ENCODE results near the gene RUFY3. TPM values are rescaled to one million over a fixed set of nuclear protein-coding genes. Genes with fewer than 3 reads are reported as not detected.

Gene RUFY3
- total and polyA plus RNA-seq, 4 experiments from 2014 or later, result 3.3 to 36.2 (median 22.7) TPM

DNA sequence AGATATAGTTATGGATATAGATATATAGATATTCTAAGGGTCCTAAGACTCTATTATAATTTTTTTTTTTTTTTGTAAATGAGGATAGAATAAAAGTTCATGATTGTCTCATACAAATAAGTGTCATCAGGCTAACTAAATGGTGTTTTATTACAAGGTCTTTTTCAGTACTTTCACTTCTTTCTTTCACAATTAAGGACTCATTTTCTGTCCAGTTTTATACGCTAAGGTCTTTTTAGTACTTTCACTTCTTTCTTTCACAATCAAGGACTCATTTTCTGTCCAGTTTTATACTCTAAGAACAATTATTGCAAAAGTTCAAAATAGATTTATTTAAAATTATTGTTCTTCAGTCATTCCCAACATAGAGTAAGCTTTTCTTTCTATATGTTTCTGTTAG lies 32.7 kb downstream of the RUFY3 start:
- ChIA-PET CTCF (ENCODE audit: partially characterized antibody) (interaction anchor here (0.7 to 2.7 kb wide), 2 partner anchors 18 to 234 kb away, joined by 3 to 11 read pairs; no protein-coding TSS in a partner anchor), POLR2A (ENCODE audit: partially characterized antibody) (interaction anchor here (0.9 kb wide), 1 partner anchor 50 kb away, joined by 3 read pairs; no protein-coding TSS in a partner anchor)
- Histone ChIP-seq H3K9me3 (ENCODE audit: control insufficient read depth in 1 of 2, low read length in 2 of 2) (no peaks in the 10 kb centered on the region), H3K36me3 (ENCODE audit: insufficient read depth, low read length) (no peaks in the 10 kb centered on the region), H3K4me1 (ENCODE audit: insufficient read depth, low read length) (peaks cover 6% of the 10 kb centered on the region), H3K27me3 (ENCODE audit: insufficient read depth, low read length) (no peaks in the 10 kb centered on the region), H3K4me3 (ENCODE audit: low read length in 2 of 2) (no peak overlapping the region), H3K27ac (ENCODE audit: low read depth, low read length) (no peak overlapping the region)
- no peak overlapping the region for H3K27ac Mint-ChIP-seq
- peaks cover 0 to 8% of the 10 kb centered on the region in 2 donors for H3K36me3 Mint-ChIP-seq
- no peak for DNase-seq
- no peaks in the 10 kb centered on the region for H3K27me3 Mint-ChIP-seq
- peaks cover 0 to 2% (median 0%) of the 10 kb centered on the region in 8 donors for H3K9me3 Mint-ChIP-seq
- H3K4me1 Mint-ChIP-seq, result peaks cover 12 to 16% (median 14%) of the 10 kb centered on the region in 4 donors
- intact Hi-C loops (cut with micrococcal nuclease), result no loop called here
- no peak overlapping the region for H3K4me3 Mint-ChIP-seq

DNA sequence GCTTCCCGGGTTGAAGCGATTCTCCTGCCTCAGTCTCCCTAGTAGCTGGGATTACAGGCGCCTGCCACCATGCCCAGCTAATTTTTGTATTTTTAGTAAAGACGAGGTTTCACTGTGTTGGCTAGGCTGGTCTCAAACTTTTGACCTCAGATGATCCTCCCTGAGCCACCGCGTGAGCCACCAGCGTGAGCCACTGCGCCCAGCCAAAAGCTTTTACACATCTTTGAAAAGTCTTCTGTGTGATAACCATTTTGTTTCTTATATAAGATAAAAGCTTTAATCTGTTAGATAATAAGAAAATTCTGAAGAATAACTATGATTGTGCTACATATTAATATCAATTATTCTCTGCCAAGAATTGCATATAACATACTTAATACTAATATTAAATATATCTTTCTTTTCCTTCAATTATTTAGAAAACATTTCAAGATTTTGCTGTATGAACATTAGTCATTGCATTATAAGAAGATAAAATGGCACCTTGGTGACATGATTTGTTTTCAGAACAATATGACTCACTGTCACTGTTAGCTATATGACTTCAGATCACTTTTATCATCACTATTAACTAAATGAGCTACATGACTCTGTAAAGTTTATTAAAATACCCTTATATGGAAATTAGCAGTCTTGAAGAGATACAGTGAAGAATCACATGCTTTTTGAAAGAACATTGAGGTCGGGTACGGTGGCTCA lies 33.4 kb downstream of the RUFY3 start:
- H3K4me1 Mint-ChIP-seq, result peaks cover 19 to 20% (median 19%) of the 10 kb centered on the region in 4 donors
- CTCF ChIA-PET (ENCODE audit: partially characterized antibody), result interaction anchor here (0.7 to 2.7 kb wide), 2 partner anchors 19 to 234 kb away, joined by 3 to 11 read pairs; no protein-coding TSS in a partner anchor

DNA sequence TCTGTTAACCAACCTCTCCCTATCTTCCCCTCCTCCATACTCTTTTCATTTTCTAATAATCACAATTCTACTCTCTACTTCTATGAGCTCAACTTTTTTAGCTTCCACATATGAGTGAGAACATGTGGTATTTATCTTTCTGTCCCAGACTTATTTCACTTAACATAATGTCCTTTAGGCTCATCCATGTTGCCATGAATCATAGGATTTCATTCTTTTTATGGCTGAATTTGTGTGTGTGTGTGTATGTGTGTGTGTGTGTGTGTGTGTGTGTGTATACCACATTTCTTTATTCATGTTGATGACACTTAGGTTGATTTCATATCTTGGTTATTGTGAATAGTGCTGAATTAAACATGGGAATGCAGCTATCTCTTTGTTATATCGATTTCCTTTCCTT lies 37.4 kb downstream of the RUFY3 start:
- peak overlapping the region in 7 of 8 donors; percentile 41 to 83 (median 73) for H3K4me3 Mint-ChIP-seq

More for the DNA sequence above, 33.4 kb downstream of the RUFY3 start:
- Histone ChIP-seq H3K27ac (ENCODE audit: low read depth, low read length) (no peak overlapping the region), H3K9me3 (ENCODE audit: control insufficient read depth in 1 of 2, low read length in 2 of 2) (no peaks in the 10 kb centered on the region), H3K27me3 (ENCODE audit: insufficient read depth, low read length) (no peaks in the 10 kb centered on the region), H3K36me3 (ENCODE audit: insufficient read depth, low read length) (no peaks in the 10 kb centered on the region), H3K4me3 (ENCODE audit: low read length in 2 of 2) (no peak overlapping the region), H3K4me1 (ENCODE audit: insufficient read depth, low read length) (peaks cover 12% of the 10 kb centered on the region)
- H3K27ac Mint-ChIP-seq, result no peak overlapping the region
- no peak overlapping the region for H3K4me3 Mint-ChIP-seq
- peaks cover 0 to 8% of the 10 kb centered on the region in 2 donors for H3K36me3 Mint-ChIP-seq
- DNase-seq, result no peak
- intact Hi-C loops (cut with micrococcal nuclease), result no loop called here
- POLR2A ChIA-PET (ENCODE audit: partially characterized antibody), result interaction anchor here (0.9 kb wide), 1 partner anchor 50 kb away, joined by 3 read pairs; no protein-coding TSS in a partner anchor
- no peaks in the 10 kb centered on the region for H3K27me3 Mint-ChIP-seq
- H3K9me3 Mint-ChIP-seq, result peaks cover 0 to 2% (median 0%) of the 10 kb centered on the region in 8 donors

DNA sequence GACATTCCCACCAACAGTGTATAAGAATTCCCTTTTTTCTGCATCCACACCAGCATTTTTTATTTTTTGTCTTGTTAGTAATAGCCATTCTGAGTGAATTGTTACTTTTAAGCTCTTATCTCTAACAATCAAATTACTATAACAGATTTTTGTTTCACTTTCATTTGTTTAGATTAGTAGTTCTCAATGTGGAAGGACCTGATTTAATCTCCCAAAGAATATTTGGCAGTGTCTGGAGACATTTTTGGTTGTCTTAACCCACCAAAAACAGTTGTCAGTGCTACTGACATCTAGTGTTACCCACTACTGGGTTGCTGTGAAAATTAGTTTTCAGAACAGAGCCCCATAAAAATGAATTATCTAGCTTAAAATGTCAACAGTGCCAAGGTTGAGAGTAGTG lies 37.9 kb downstream of the RUFY3 start:
- POLR2A ChIA-PET (ENCODE audit: partially characterized antibody), result interaction anchor here (2.1 to 2.8 kb wide), 2 partner anchors 24 to 54 kb away, joined by 7 to 15 read pairs; no protein-coding TSS in a partner anchor
- DNase-seq, result peak in 2 of 5 donors; percentile 7 to 21
- intact Hi-C loops (cut with micrococcal nuclease), result no loop called here

More for the DNA sequence above, 37.4 kb downstream of the RUFY3 start:
- Mint-ChIP-seq H3K4me1 (peaks cover 13 to 18% (median 16%) of the 10 kb centered on the region in 4 donors), H3K27ac (peak overlapping the region in 5 of 7 donors; percentile 0 to 86 (median 57)), H3K36me3 (peaks cover 5 to 29% of the 10 kb centered on the region in 2 donors), H3K9me3 (no peaks in the 10 kb centered on the region), H3K27me3 (no peaks in the 10 kb centered on the region)
- H3K4me3 ChIP-seq (ENCODE audit: low read length in 2 of 2), result no peak overlapping the region
- H3K9me3 ChIP-seq (ENCODE audit: control insufficient read depth in 1 of 2, low read length in 2 of 2), result no peaks in the 10 kb centered on the region
- ChIA-PET CTCF (ENCODE audit: partially characterized antibody) (interaction anchor here (1.0 to 4.9 kb wide), 3 partner anchors 11 to 63 kb away, joined by 3 to 36 read pairs (median 5); no protein-coding TSS in a partner anchor), POLR2A (ENCODE audit: partially characterized antibody) (interaction anchor here (2.1 to 2.8 kb wide), 2 partner anchors 24 to 54 kb away, joined by 7 to 15 read pairs; no protein-coding TSS in a partner anchor)
- no peak for DNase-seq
- no peaks in the 10 kb centered on the region for H3K36me3 ChIP-seq (ENCODE audit: insufficient read depth, low read length)
- no peaks in the 10 kb centered on the region for H3K27me3 ChIP-seq (ENCODE audit: insufficient read depth, low read length)
- intact Hi-C loops (cut with micrococcal nuclease), result no loop called here
- H3K27ac ChIP-seq (ENCODE audit: low read depth, low read length), result no peak overlapping the region
- peaks cover 17% of the 10 kb centered on the region for H3K4me1 ChIP-seq (ENCODE audit: insufficient read depth, low read length)

DNA sequence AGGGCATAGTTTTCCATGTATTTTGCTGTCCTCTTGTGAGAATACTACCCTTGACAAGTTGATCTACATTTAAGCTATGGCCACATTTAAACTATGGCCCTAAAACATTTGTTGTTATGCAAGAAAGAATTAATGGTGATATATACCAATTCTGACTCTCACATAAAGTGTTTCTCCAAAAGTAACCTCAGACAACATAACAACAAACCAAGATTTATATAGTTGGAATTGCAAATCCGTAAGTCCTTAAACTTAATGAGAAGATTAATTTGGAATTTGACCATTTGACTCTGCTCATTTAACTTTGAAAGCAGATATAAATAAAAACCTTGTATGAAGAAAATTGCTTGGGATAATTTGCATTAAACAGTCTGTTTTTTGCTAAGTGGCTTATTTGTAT lies 38.9 kb downstream of the RUFY3 start:
- no peak overlapping the region for H3K4me3 ChIP-seq (ENCODE audit: low read length in 2 of 2)
- no peaks in the 10 kb centered on the region for H3K9me3 Mint-ChIP-seq
- H3K4me1 ChIP-seq (ENCODE audit: insufficient read depth, low read length), result peaks cover 17% of the 10 kb centered on the region
- H3K27ac ChIP-seq (ENCODE audit: low read depth, low read length), result no peak overlapping the region
- H3K4me1 Mint-ChIP-seq, result peaks cover 13 to 18% (median 16%) of the 10 kb centered on the region in 4 donors
- H3K36me3 ChIP-seq (ENCODE audit: insufficient read depth, low read length), result no peaks in the 10 kb centered on the region
- no peaks in the 10 kb centered on the region for H3K9me3 ChIP-seq (ENCODE audit: control insufficient read depth in 1 of 2, low read length in 2 of 2)
- intact Hi-C loops (cut with micrococcal nuclease), result no loop called here
- ChIA-PET CTCF (ENCODE audit: partially characterized antibody) (interaction anchor here (4.9 kb wide), 1 partner anchor 24 kb away, joined by 36 read pairs; no protein-coding TSS in a partner anchor), POLR2A (ENCODE audit: partially characterized antibody) (interaction anchor here (2.8 kb wide), 1 partner anchor 25 kb away, joined by 15 read pairs; no protein-coding TSS in a partner anchor)
- H3K36me3 Mint-ChIP-seq, result peaks cover 16 to 40% of the 10 kb centered on the region in 2 donors
- no peaks in the 10 kb centered on the region for H3K27me3 Mint-ChIP-seq
- H3K27me3 ChIP-seq (ENCODE audit: insufficient read depth, low read length), result no peaks in the 10 kb centered on the region
- peak overlapping the region in 1 of 8 donors; percentile 23 for H3K4me3 Mint-ChIP-seq
- DNase-seq, result no peak
- H3K27ac Mint-ChIP-seq, result no peak overlapping the region

More for the DNA sequence above, 37.9 kb downstream of the RUFY3 start:
- no peaks in the 10 kb centered on the region for H3K27me3 ChIP-seq (ENCODE audit: insufficient read depth, low read length)
- Mint-ChIP-seq H3K36me3 (peaks cover 10 to 34% of the 10 kb centered on the region in 2 donors), H3K27ac (peak overlapping the region in 6 of 7 donors; percentile 7 to 86 (median 42)), H3K27me3 (no peaks in the 10 kb centered on the region), H3K4me1 (peaks cover 13 to 18% (median 16%) of the 10 kb centered on the region in 4 donors), H3K9me3 (no peaks in the 10 kb centered on the region), H3K4me3 (peak overlapping the region; percentile 11 to 83 (median 64))
- CTCF ChIA-PET (ENCODE audit: partially characterized antibody), result interaction anchor here (1.5 to 4.9 kb wide), 2 partner anchors 11 to 23 kb away, joined by 5 to 36 read pairs; no protein-coding TSS in a partner anchor
- H3K4me3 ChIP-seq (ENCODE audit: low read length in 2 of 2), result no peak overlapping the region
- no peak overlapping the region for H3K27ac ChIP-seq (ENCODE audit: low read depth, low read length)
- H3K9me3 ChIP-seq (ENCODE audit: control insufficient read depth in 1 of 2, low read length in 2 of 2), result no peaks in the 10 kb centered on the region
- peaks cover 17% of the 10 kb centered on the region for H3K4me1 ChIP-seq (ENCODE audit: insufficient read depth, low read length)
- H3K36me3 ChIP-seq (ENCODE audit: insufficient read depth, low read length), result no peaks in the 10 kb centered on the region

DNA sequence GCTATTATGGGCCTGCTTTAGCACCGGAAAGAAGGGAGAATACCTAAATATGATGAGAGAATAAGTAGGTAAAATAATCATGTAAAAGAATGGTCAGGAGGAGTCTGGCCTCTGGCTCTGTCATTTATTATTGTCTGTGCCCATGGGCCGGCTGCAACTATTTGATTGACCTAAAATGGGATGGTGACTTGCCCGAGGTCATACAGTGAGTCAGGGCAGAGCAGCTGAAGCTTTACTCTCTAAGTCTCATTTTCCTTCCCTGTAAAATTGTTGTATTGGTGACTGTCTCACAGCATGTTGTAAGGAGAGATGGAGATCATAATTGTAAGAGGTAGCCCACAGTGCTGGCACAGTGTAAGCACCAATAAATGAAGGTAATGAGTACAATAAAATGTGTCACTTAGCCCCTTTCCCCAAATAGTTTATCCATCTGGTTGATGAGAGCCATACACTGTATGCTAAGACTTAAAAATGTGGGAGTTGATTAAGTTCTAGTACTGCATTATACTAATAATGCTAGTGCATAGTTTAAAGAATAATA lies 39.6 kb downstream of the RUFY3 start:
- Histone ChIP-seq H3K4me3 (ENCODE audit: low read length in 2 of 2) (no peak overlapping the region), H3K36me3 (ENCODE audit: insufficient read depth, low read length) (no peaks in the 10 kb centered on the region), H3K4me1 (ENCODE audit: insufficient read depth, low read length) (peaks cover 17% of the 10 kb centered on the region), H3K27ac (ENCODE audit: low read depth, low read length) (no peak overlapping the region), H3K9me3 (ENCODE audit: control insufficient read depth in 1 of 2, low read length in 2 of 2) (no peaks in the 10 kb centered on the region), H3K27me3 (ENCODE audit: insufficient read depth, low read length) (no peaks in the 10 kb centered on the region)
- Mint-ChIP-seq H3K4me1 (peaks cover 13 to 16% (median 16%) of the 10 kb centered on the region in 4 donors), H3K36me3 (peaks cover 16 to 39% of the 10 kb centered on the region in 2 donors), H3K27ac (no peak overlapping the region), H3K27me3 (no peaks in the 10 kb centered on the region), H3K9me3 (no peaks in the 10 kb centered on the region), H3K4me3 (no peak overlapping the region)
- CTCF ChIA-PET (ENCODE audit: partially characterized antibody), result interaction anchor here (4.9 kb wide), 1 partner anchor 25 kb away, joined by 36 read pairs; no protein-coding TSS in a partner anchor
- DNase-seq, result no peak
- intact Hi-C loops (cut with micrococcal nuclease), result no loop called here
- POLR2A ChIA-PET (ENCODE audit: partially characterized antibody), result interaction anchor here (2.8 kb wide), 1 partner anchor 26 kb away, joined by 15 read pairs; no protein-coding TSS in a partner anchor
